Kidney (tissue), 14 donors: Measurements from ENCODE around the gene SNTB2. TPM values are rescaled to one million over a fixed set of nuclear protein-coding genes. Genes with fewer than 3 reads are reported as not detected.

Experiments
- DNase-seq, 5 donors: peaks; one replicate each; pipeline ENCODE4 v3.0.0-alpha.2; 2013 to 2020
- FAIRE-seq: peaks from 2 replicates; lab custom pipeline; 2012; peaks lifted over from hg19 to GRCh38; lab: Jason Lieb, UNC
- H3K27ac ChIP-seq, 2 donors: one replicate each; pipeline ENCODE4 v1.7.0; 2013; ENCODE audit warnings: low read depth in 2 of 2, low read length in 2 of 2, inconsistent platforms in 1 of 2
- H3K27me3 ChIP-seq: one replicate; pipeline ENCODE4 v1.7.1; 2013; ENCODE audit warnings: low read length, inconsistent platforms; ENCODE audit not compliant: control insufficient read depth, insufficient read depth
- H3K36me3 ChIP-seq, 3 donors: one replicate each; pipeline versions ENCODE4 v1.7.0 to v1.7.1; 2013; ENCODE audit warnings: low read length in 3 of 3, control low read depth in 1 of 3, inconsistent platforms in 1 of 3; ENCODE audit not compliant: insufficient read depth in 3 of 3, control insufficient read depth in 2 of 3
- H3K4me1 ChIP-seq, 3 donors: one replicate each; pipeline versions ENCODE4 v1.7.0 to v1.7.1; 2013; ENCODE audit warnings: low read length in 3 of 3, inconsistent platforms in 1 of 3, low read depth in 1 of 3; ENCODE audit not compliant: control insufficient read depth in 2 of 3, insufficient read depth in 2 of 3
- H3K4me3 ChIP-seq, 3 donors: one replicate each; pipeline versions ENCODE4 v1.7.0 to v1.8.1; 2013; ENCODE audit warnings: low read length in 3 of 3, control low read depth in 1 of 3, inconsistent platforms in 1 of 3
- H3K9ac ChIP-seq, 3 donors: one replicate each; pipeline versions ENCODE4 v1.7.0 to v1.7.1; 2013; ENCODE audit warnings: low read length in 3 of 3, control low read depth in 1 of 3, inconsistent platforms in 1 of 3
- H3K9me3 ChIP-seq, 3 donors: one replicate each; pipeline versions ENCODE4 v1.7.0 to v1.7.1; 2013; ENCODE audit warnings: low read length in 3 of 3, control low read depth in 1 of 3, inconsistent platforms in 1 of 3; ENCODE audit not compliant: control insufficient read depth in 2 of 3, insufficient read depth in 1 of 3
- CTCF ChIP-seq: IDR thresholded peaks from 3 replicates; pipeline ENCODE4 v1.5.1; 2012; ENCODE audit warnings: mild to moderate bottlenecking, moderate library complexity, borderline replicate concordance; ENCODE audit not compliant: insufficient read depth; ENCODE audit errors: extremely low read depth
- intact Hi-C: fragments of 100-400 bp; cut with DNase I; formaldehyde crosslinking; loops from one replicate; pipeline ENCODE4 v1.11.1; 2022
- polyA plus RNA-seq: library from polyadenylated mRNA; stranded (reverse); fragments of 350-450 nt; fragmentation: Illumina TruSeq; extraction: RNeasy Lipid Tissue Mini Kit (QIAGEN cat#74804); gene quantifications from one replicate; pipeline ENCODE4 v1.2.3, GENCODE V29; 2014; ENCODE audit warnings: low read depth, low replicate concordance; ENCODE audit not compliant: insufficient read depth
- total RNA-seq: library from RNA; stranded (reverse); fragmentation: NEBNext Ultra II Directional; extraction: Animal tissue kit (Norgen Biotek cat#: 25700); gene quantifications from one replicate; pipeline ENCODE4 v1.2.1, GENCODE V29; 2021
- donor health status: control.
- donor health status: control.
- donor health status: control.
- donor health status: control.
- donor health status: control.
- donor health status: DM: yes; HTN: yes; CAD: no.
- donor health status: Normal renal cell carcinoma (clear cell type).

The SNTB2 gene
- total and polyA plus RNA-seq, 2 donors from 2014 or later: 4.8 to 45.1 TPM

- H3K4me3 ChIP-seq: peak overlapping the region; percentile 73 to 86 (median 81)
- no peak for TF ChIP-seq CTCF
- peak overlapping the region in 2 of 3 donors; percentile 6 to 48 for H3K9ac ChIP-seq
- FAIRE-seq: no peak
- H3K27me3 ChIP-seq: no peaks in the 10 kb centered on the region
- H3K4me1 ChIP-seq: peaks cover 0 to 12% (median 0%) of the 10 kb centered on the region in 3 donors
- no peaks in the 10 kb centered on the region for H3K36me3 ChIP-seq
- H3K9me3 ChIP-seq: no peaks in the 10 kb centered on the region
- intact Hi-C loops: loop anchor here (5.0 kb wide), 1 partner anchor 34 kb away; no protein-coding TSS in a partner anchor
- DNase-seq: peak in 2 of 5 donors; percentile 21 to 43
- H3K27ac ChIP-seq: peak overlapping the region; percentile 32 to 84
These were observed 1.8 kb downstream of the SNTB2 start for GRCh38 chr16:69188716-69189115.

DNA sequence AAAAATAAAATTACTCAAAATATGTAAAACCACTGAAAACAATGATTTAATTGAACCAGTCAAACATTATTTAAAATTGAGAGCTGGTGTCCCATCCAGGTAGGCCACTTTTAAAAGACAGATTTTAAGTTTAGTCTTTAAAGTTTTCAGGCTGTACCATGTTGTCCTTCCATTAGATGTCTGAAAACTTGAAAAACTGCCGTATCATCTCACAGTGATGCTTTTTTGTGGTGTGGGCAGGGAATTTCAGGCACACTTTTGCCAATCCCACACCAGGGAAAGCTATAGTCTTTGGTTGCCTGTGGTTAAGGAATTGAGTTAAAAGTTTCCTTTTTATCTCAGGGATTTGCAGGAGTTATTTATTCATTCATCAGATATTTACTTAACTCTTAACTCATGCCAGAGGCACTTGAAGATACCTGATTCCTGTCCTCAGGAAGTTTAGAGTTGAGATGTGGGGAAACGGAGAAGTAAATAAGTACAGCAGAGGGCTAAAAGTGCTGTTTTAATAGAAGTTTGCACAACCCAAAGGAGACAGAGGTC, 3.2 kb downstream of the SNTB2 start:
- Histone ChIP-seq H3K4me3 (no peak overlapping the region), H3K9ac (no peak overlapping the region), H3K36me3 (no peaks in the 10 kb centered on the region), H3K27me3 (no peaks in the 10 kb centered on the region), H3K27ac (no peak overlapping the region), H3K4me1 (peaks cover 0 to 12% (median 0%) of the 10 kb centered on the region in 3 donors), H3K9me3 (no peaks in the 10 kb centered on the region)
- TF ChIP-seq CTCF: no peak
- no peak for DNase-seq
- FAIRE-seq: no peak
- intact Hi-C loops: no loop called here

- no peak for DNase-seq
- Histone ChIP-seq H3K9ac (no peak overlapping the region), H3K36me3 (no peaks in the 10 kb centered on the region), H3K4me1 (peaks cover 0 to 12% (median 0%) of the 10 kb centered on the region in 3 donors), H3K27me3 (no peaks in the 10 kb centered on the region), H3K27ac (no peak overlapping the region), H3K9me3 (no peaks in the 10 kb centered on the region), H3K4me3 (no peak overlapping the region)
- TF ChIP-seq CTCF: no peak
- FAIRE-seq: no peak
- intact Hi-C loops: no loop called here
These were observed 3.6 kb downstream of the SNTB2 start for GRCh38 chr16:69190598-69190997.
